ENCODE measurements around the gene RNF126.
"Not testable (repeated sequence)": the region's sequence is repeated elsewhere in the genome, so short reads cannot be mapped to it uniquely, and the experiment has no call there.

RNF126 gene

DNA sequence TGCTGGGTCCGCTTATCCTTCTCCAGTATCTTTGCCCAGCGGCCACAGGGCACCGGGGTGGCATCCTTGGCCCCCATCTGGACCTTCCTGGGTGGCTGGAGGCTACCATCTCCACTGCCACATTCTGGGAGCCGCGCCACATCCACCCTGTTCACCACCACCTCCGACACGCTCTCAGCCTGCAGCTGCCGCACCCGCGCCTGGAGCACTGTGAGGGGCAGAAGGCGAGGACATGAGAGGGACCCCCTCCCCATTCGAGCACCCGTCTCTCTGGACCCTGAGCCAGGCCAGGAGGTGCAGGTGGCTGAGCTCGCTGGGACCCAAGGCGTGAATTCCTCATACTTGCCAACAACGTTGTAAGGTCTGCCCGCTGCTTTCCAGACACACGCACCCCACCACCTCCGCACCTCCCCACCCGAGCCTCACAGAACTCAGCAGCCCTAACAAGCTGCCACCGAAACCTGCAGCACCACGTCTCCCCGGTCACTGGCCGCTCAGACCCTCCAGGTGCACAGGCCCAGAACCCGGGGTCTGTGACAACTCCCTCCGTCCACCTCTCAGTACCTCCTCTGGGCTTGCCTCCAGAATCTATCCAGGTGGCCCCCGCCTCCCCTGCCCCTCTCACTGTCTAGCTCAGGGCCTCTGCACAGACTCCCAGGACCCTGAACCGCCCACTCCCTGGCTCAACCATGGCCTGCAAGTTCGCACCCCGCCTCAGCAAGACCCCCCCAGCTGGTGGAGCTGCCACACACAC is 32.9 kb downstream of the RNF126 start:
- TF ChIP-seq, protein P1, sequence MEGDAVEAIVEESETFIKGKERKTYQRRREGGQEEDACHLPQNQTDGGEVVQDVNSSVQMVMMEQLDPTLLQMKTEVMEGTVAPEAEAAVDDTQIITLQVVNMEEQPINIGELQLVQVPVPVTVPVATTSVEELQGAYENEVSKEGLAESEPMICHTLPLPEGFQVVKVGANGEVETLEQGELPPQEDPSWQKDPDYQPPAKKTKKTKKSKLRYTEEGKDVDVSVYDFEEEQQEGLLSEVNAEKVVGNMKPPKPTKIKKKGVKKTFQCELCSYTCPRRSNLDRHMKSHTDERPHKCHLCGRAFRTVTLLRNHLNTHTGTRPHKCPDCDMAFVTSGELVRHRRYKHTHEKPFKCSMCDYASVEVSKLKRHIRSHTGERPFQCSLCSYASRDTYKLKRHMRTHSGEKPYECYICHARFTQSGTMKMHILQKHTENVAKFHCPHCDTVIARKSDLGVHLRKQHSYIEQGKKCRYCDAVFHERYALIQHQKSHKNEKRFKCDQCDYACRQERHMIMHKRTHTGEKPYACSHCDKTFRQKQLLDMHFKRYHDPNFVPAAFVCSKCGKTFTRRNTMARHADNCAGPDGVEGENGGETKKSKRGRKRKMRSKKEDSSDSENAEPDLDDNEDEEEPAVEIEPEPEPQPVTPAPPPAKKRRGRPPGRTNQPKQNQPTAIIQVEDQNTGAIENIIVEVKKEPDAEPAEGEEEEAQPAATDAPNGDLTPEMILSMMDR (conservative IDR thresholded peaks at IDR 0.05) = no peak
- H3K27ac ChIP-seq = no peak overlapping the region

DNA sequence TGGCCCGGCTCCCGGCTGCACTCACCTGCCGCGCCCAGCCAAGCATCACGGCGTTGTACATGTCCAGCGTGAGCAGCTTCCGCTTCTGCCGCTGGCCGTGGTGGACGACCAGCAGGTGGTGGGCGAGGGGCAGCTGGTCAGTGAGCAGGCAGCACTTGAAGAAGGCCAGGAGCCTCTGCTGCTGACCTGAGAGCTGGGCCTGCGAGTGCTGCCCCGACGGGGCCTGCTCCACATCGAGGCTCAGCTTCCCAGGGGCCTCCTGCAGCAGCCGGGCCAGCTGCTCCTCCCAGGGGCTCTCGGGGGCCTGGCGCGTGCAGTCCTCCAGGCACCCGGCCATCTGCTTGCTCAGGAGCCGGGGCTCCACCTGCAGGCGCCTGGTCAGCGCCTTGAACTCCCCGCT is 33.5 kb downstream of the RNF126 start:
- not testable (repeated sequence) for H3K27ac ChIP-seq

DNA sequence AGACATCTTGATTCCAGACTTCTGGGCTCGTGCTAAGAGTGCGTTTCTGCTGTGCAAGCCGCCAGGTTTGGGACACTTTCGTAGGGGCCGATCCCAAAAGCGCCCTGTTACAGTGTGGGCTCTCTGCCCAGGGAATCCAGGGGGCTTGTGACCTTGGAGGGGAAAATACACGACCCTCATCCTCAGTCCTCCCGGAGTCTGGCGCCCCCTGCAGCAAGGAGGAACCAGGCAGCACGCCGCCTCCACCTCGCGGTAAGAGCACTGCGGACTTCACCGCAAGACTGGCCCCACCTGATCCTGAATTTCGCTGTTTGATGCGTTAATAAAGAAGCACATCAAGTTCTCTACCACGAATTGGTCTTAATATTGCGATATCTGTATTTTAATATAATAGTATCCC is 34.8 kb downstream of the RNF126 start:
- no peak overlapping the region for H3K27ac ChIP-seq
- TF ChIP-seq, protein P1 (conservative IDR thresholded peaks at IDR 0.05) = peak; percentile 40; the same call in 1 of the 2 replicates

DNA sequence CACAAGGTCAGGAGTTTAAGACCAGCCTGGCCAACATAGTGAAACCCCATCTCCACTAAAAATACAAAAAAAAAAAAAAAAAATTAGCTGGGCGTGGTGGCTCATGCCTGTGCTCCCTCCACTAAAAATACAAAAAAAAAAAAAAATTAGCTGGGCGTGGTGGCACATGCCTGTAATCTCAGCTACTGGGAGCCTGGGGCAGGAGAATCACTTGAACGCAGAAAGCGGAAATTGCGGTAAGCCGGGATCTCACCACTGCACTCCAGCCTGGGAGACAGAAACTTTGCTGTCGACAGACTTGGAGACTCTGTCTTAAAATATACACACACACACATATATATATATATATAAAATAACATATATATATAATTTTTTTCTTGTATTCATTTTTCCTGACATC is 36.4 kb downstream of the RNF126 start:
- not testable (repeated sequence) for H3K27ac ChIP-seq

DNA sequence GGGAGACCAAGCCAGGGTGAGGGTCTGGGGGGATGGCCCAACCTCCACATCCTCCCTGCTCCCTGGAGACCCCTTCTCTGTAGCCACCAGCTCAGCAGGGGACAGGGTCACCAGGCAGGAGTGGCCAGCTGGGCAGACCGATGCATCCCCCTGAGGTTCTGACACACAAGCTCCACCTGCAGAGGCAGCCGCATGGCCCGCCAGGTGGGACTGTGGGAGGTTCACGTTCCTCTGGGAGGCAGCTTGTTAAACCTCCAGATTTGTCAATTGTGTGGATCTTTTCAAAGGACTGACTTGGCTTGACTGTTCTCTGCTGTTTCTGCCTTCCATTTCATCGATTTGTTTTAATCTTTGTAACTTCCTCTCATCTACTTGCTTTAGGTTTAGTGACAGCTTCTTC is 37.8 kb downstream of the RNF126 start:
- TF ChIP-seq, protein P1 (conservative IDR thresholded peaks at IDR 0.05) = no peak

DNA sequence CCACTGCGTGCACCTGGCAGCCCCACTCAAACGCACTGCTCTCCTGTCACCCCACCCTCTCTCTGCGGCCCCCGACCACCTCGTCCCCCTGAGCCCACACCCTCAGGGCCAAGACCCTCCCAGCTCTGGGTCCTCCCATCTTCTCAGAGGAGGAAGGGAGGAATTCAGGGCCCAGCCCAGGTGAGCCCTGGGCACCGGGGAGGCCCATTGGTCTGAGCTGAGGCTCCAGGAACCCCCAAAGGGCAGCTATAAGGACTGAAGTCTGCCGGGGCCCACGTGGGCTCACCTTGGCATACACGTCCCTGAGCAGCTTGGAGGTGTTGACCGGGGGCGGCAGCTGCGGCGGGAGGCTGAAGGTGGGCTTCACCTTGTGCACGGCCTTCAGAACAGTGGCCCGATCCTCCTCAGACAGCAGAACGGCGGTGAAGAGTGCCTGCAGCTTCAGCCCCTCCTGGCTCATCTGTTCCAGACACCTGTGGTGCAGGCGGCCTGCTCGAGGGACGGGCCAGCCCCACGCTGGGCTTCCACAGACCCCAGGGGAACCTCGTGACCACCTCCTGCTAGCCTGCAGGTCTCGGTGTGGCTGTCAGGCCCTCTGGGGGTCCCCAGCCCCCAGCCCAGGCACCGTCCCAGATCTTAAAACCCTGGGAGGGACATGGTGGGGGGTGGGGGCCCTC is 38.4 kb downstream of the RNF126 start:
- no peak overlapping the region for H3K27ac ChIP-seq
- TF ChIP-seq, protein P1 (conservative IDR thresholded peaks at IDR 0.05) = no peak

More for the DNA sequence above, 37.8 kb downstream of the RNF126 start:
- no peak overlapping the region for H3K27ac ChIP-seq

DNA sequence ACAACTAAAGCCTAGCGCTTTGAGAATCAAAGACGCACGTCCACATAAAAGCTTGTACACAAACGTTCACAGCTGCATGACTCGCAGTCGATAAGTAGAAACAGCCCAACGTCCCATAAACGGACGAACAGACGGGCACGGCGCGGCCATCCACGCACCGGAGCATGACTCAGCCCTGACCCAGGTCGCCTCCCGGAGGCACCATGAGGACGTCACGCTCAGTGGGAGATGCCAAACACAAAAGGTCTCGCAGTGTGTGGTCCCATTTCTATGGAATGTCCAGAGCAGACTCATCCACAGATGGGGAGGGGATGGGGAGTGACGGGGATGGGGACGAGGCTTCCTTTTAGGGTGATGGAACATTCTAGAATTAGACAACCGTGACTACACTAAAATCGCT is 39.0 kb downstream of the RNF126 start:
- TF ChIP-seq, protein P1 (conservative IDR thresholded peaks at IDR 0.05) = 0 out of 2 replicates have a peak, but pooled peaks have one; percentile 12
- H3K27ac ChIP-seq = no peak overlapping the region

DNA sequence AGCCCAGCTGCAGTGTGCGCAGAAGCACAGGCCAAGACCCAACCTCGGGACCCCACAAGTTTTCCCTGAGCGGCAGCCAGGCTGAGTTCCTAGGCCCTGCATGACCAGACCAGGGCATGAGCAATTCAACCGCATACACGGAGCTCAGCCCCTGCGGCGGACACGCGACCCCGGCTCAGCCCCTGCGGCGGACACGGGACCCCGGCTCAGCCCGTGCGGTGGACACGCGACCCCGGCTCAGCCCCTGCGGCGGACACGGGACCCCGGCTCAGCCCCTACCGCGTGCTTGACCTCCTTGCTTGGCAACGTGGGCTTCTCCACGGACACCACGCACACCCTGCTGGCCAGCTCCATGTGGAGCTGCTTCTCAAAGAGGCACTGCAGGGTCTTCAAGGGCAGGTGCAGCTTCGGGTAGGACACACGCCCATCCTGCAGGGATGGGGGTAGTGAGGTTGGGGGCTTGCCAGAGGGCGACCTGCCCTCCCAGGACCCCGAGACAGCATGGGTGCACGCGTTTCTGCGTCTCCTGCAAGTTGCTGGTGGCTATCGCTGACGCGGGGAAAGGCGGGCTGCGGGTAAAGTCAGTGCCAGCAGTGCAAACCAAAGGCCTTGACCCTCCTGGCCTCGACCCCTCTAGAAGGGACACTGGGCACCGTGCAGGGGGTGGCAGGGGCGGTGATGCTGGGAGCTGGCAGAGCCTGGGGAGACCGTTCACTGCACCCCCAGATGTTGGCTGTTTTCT is 39.7 kb downstream of the RNF126 start:
- TF ChIP-seq, protein P1 (conservative IDR thresholded peaks at IDR 0.05) = no peak
- H3K27ac ChIP-seq = no peak overlapping the region

Data from VCaP (cell line).